ENCODE results near the gene CAMK2G.
"Not testable (repeated sequence)": the region's sequence is repeated elsewhere in the genome, so short reads cannot be mapped to it uniquely, and the experiment has no call there.

The CAMK2G gene

DNA sequence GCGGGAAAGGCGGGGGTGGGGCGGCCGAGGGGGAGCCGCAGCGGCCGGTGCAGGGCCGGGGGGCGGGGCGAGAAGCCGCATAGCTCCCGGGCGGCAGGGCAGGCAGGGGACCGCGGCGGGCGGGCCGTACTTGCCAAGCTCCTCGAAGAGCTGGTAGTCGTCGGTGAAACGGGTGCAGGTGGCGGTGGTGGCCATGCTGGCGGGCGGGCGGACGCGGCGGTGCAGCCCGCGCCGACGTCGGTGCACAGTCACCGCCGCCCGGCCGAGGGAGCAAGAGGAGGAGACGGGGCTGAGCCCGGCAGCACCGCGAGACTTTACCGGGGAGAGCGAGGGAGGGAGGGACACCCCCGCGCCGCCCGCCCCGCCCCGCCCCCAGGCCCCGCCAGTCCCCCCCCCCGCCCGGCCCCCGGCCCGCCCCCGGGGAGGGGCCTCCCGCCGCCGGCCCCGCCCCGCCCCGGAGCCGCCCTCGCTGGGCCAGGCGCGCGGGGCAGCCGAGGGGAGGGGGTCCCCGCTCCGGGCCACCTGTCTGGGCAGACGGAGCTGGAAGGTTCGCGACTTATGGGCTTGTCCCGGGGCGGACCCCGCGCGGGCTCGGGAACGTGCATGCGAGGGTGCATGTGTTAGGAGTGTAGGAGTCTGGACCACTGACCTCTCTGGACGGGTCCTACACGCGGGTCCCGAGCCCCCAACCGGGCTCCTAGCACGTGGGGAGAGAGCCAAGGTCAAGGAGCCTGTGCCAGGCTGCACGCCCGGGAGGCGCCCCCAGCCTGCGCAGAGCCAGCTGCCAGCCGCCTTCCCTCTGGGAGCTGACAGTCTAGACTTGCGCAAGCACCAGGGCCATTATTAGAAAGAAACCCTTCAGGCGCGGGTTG lies at the start of gene CAMK2G:
CAMK2G (minus strand) TSS at position 289 of the 872 bp plus-strand sequence; CDS start at position 195, 94 bp downstream.
- peak; percentile 71 to 72 for DNase-seq (ENCODE audit: low read depth in 2 of 2)

DNA sequence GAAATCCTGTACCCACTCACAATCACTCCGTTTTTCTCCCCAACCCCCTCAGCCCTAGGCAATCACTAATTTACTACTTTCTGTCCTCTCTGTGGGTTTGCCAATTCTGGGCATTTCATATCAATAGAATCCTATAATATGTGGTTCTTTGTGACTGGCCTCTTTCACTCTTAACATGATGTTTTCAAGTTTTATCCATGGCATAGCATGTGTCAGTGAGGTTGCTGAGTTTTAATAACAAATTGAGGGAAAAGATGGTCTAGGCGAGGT lies 48.4 kb upstream of the CAMK2G start:
- no peak for DNase-seq (ENCODE audit: low read depth in 2 of 2)

DNA sequence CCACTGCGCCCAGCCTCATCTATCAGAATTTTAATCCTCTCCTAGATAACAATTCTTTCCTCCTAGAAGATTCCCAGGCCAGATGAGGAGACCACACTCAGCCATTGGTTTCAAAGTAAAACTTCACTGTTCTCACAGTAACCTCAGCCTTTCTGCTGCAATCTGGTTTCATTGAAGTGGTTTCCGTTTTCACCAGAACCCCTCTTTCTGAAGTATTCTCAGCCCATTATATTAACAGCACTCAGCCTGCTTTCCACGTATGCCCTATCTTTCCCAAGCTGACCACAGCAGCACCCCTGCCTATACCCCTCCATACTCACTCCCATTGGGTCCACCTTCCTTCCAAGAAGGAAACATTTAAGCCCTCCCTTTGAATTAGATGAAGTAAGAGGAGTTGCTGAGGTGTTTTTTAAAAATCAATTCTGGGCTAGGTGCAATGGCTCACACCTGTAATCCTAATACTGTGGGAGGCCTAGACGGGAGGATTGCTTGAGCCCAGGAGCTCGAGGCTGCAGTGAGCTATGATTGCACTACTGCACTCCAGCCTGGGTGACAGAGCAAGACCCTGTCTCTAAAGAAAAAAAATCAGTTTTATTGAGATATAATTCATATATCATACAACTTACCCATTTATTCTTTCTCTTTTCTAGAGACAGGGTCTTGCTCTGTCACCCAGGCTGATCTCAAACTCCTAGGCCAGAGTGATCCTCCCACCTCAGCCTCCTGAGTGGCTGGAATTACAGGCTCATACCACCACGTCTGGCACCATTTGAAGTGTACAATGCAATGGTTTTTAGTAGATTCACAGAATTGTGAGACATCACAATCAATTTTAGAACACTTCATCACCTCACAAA lies 47.9 kb upstream of the CAMK2G start:
- peak in 1 of 2 donors; percentile 17 for DNase-seq (ENCODE audit: low read depth in 2 of 2)

DNA sequence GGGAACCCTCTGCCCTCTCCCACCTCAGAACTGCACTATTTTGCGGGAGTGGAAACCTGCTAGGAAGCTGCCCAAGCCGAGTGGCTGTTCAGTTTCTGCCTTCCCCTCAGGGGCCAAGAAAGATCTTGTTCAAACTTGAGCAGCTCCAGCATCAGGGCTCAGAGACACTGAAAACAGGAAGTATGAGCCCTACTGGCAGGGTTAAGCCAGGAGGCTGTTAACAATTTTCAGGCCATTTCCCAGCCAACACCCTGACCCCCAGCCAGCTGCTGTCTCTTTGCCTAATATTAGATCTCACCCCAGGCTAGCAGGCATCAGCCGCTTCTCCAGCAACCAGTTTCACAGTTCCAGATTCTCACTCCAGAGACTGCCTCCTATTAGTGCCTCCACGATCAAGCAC lies 45.7 kb upstream of the CAMK2G start:
- no peak for DNase-seq (ENCODE audit: low read depth in 2 of 2)

DNA sequence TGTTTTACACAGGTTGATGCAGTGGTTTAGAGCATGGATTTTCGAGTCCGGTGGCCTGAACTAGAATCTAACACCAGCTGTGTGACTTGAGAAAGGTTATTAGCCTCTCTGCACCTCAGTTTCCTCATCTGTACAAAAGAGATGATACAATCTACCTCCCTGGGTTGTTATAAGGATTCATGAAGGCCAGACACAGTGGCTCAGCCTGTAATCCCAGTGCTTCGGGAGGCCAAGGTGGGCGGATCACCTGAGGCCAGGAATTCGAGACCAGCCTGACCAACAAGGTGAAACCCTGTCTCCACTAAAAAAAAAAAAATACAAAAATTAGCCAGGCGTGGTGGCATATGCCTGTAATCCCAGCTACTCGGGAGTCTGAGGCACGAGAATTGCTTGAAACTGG lies 45.1 kb upstream of the CAMK2G start:
- not testable (repeated sequence) for DNase-seq (ENCODE audit: low read depth in 2 of 2)

DNA sequence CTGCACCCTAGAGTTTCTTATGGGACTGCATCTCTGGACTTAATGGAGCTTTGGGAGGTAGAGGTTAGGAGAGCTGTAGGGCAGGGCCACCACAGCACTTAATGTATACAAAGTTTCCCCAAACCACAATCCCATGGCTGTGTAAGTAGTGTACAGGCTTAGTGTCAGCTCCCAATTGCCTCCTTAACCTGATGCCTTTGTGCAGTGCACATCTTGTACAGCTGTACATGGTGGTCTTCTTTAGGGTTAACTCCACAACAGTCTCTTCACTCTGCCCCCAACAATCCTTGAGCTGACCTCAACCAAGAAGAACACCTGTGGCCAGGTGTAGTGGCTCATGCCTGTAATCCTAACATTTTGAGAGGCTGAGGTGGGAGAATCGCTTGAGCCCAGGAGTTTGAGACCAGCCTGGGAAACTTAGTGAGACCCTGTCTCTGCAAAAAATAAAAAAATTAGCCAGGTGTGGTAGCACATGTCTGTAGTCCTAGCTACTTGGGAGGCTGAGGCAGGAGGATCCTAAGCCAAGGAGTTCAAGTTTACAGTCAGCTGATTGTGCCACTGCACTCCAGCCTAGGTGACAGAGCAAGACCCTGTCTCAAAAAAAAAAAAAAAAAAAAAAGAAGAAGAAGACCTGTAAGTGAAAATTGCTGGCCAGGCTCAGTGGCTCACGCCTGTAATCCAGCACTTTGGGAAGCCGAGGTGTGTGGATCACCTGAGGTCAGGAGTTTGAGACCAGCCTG lies 43.4 kb upstream of the CAMK2G start:
- no peak for DNase-seq (ENCODE audit: low read depth in 2 of 2)

DNA sequence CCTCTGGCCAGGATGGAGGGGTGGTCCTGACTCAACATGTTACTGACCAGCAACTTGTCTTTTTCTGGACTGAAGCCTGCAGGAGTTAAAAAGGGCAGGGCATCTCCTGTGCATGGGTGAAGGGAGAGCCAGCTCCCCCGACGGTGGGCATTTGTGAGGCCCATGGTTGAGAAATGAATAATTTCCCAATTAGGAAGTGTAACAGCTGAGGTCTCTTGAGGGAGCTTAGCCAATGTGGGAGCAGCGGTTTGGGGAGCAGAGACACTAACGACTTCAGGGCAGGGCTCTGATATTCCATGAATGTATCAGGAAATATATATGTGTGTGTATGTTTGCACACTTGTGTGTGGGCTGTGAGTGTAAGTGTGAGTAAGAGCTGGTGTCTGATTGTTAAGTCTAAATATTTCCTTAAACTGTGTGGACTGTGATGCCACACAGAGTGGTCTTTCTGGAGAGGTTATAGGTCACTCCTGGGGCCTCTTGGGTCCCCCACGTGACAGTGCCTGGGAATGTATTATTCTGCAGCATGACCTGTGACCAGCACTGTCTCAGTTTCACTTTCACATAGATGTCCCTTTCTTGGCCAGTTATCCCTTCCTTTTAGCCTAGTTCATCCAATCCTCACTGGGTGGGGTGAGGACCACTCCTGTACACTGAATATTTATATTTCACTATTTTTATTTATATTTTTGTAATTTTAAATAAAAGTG lies 42.6 kb upstream of the CAMK2G start:
- no peak for DNase-seq (ENCODE audit: low read depth in 2 of 2)

DNA sequence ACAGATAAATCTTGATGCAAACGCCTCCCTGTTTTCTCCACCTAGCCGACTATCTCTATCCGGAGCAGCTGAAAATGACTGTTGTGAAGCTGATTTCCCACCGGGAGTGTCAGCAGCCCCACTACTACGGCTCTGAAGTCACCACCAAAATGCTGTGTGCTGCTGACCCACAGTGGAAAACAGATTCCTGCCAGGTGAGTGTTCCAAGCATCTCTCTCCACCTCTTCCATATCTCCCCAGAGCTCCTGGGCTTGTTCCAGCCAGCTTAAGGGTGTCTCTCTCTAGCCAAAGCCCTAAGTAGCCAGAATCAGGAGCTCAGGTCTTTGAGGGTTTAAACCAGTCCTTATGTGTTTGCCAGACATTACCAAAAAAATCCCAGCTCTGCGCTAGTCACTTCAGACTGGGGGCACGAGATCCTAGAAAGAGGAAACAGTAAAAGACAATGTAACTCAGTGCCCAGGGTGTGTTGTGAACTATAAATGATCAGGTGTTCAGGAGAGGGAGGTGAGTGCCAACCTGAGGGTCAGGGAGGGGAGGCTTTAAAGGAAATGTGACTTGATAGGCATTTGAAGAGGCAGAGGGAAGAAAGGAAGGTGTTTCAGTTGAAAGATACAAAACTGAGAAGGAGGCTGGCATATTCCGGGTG lies 41.0 kb upstream of the CAMK2G start:
- no peak for DNase-seq (ENCODE audit: low read depth in 2 of 2)

DNA sequence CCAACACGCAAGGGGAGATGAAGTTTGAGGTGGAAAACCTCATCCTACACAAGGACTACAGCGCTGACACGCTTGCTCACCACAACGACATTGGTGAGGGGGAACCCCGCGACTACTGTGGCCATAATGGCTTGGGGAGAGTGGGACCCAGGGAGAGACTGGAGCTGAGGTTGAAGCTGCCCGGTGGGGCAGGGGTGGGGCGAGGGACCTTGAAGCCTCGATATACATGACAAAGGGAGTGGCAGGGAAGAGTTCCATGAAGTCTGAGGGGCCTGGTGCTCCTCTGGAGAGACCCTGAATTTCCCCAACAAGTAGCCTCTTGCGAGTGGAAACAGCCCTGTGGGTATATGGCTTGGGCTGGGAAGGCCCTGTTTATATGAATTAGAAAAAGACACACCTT lies 39.7 kb upstream of the CAMK2G start:
- no peak for DNase-seq (ENCODE audit: low read depth in 2 of 2)

DNA sequence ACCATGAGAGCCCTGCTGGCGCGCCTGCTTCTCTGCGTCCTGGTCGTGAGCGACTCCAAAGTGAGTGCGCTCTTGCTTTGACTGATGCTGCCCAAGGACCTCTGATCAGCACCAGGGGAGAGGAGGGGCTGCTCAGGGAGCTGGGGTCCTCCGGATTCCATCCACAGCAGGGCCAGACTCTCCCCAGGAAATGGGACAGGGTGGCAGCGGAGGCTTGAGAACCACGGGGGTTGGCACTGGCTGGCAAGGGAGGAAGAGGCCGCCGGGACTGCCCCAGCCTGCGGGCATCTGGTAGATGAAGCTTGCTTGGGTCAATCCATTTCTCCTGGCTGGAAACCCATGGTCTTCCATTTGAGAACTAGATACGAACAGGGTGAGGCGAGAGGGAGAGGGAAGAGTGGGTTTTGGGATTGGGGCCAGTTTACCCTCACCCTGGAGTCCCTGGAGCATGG lies 37.2 kb upstream of the CAMK2G start:
- DNase-seq (ENCODE audit: low read depth in 2 of 2): peak in 1 of 2 donors; percentile 15

DNA sequence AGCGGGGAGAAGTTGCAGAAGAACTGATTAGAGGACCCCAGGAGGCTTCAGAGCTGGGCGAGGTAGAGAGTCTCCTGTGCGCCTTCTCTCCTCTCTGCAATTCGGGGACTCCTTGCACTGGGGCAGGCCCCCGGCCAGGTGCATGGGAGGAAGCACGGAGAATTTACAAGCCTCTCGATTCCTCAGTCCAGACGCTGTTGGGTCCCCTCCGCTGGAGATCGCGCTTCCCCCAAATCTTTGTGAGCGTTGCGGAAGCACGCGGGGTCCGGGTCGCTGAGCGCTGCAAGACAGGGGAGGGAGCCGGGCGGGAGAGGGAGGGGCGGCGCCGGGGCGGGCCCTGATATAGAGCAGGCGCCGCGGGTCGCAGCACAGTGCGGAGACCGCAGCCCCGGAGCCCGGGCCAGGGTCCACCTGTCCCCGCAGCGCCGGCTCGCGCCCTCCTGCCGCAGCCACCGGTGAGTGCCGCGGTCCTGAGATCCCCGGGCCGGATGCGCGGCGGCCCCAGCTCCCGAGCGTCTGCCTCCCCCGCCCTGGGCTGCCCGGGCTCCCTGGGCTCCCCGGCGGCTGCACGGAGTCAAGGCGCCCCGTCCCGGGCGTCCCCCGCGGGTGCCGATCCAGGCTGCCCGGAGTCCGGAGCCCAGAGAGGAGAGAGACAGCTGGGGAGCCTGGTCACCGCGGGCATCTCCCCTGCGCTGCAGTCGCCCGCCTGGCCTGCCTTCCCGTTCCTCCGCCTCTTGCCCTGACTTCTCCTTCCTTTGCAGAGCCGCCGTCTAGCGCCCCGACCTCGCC lies 36.6 kb upstream of the CAMK2G start, which contains the start of gene PLAU:
PLAU (plus strand) TSS at position 369 of the 789 bp plus-strand sequence. CDS start 424 bp downstream, outside the sequence.
- DNase-seq (ENCODE audit: low read depth in 2 of 2): peak; percentile 16 to 28

DNA sequence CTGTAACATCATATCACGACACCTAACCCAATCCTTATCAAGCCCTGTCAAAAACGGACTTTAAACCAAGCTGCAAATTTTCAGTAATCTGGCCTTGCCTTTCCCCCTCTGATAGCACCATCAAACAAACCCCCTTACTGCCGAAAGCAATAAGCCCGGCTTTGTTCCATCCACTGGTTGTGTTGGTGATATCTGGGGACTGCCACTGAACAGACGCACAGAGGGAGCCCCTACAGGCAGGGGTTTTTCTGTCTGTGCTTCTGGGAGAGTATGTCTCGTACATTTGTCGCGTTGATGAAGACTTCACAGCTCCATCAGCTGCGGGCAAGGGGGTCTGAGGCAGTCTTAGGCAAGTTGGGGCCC lies 36.0 kb upstream of the CAMK2G start:
- DNase-seq (ENCODE audit: low read depth in 2 of 2): no peak

DNA sequence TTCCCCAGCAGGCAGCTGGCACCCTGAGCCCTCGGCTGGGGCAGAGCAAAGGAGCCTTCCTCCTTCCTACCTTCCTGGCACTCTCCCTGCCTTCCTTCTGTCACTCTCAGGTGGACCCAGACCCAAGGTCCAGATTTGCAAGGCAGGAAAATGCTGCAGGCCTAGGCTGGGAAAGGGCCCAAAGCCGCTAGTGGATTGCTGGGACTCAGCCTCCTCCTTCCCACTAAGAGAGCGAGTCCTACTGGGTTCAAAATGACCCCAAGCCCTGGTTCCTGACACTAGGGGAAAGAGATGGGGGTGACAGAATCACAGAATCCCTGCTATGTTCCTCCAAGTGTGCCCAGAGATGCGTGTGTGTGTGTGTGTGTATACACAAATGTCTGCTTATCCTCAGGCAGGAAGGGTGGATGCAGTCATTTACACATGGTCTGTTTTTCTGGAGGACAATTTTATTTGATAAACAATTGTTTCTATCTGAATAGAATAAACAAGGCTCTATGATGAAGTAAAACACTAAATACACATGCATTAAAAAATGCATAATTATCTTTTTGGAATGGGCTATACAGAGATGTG lies 35.3 kb upstream of the CAMK2G start:
- no peak for DNase-seq (ENCODE audit: low read depth in 2 of 2)

DNA sequence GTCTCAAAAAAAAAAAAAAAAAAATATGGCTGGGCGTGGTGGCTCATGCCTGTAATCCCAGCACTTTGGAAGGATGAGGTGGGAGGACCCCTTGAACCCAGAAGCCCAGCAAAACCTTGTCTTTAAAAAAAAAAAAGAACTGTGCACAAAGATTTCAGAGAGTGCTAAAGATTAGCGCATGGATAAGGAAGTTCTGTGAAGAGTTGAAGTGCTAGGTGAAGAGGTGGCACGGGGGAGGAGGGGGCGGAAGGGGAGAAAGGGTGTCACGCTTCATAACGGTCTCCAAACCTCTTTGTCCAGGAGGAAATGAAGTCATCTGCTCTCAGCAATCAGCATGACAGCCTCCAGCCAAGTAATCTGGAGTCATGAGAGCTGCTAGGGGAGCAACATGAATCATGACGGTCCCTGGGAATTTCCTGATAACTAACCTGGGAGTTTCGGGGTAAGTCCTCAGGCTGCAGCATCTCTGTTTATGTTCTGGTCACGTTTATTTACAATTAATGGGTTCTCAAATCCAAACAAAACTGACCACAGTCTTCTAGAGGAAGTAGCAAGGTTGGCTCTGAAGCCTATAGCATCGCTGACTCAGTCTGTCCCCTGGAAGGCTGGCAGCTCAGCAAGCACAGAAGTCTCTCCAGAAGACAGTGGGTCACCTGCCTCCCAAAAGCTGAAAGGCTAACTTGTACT lies 34.6 kb upstream of the CAMK2G start:
- DNase-seq (ENCODE audit: low read depth in 2 of 2): peak; percentile 52 to 68

DNA sequence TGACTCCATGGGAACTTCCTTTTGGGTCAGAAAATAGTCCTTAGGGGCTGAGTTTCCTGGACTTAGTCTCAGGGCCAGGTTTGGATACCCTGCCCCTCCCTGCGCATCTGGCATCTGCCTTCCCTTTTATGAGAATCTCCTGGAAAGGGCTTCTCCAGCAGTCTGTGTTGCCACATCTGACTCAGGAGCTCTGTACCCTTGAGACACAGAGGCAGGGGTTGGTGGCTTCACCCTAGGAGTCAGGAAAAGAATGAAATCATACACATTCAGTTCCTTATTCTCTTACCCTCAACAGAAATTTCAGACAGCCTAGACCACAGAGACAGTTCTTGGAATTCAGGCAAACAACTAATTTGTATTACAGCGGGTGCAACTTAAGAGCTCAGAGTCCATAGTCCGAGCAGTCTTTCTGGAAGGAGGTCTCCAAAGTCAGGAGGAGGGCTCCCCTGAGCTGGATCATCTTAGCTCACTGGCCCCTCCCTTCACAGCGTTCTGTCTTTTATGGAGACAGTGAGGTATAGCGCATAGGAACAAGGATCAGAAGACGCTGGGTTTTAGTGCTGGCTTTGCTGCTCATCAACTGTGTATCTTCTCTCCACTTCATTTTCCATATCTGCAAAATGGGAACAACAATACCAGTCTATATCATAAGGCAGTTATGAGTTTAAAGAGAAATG lies 33.6 kb upstream of the CAMK2G start:
- no peak for DNase-seq (ENCODE audit: low read depth in 2 of 2)

DNA sequence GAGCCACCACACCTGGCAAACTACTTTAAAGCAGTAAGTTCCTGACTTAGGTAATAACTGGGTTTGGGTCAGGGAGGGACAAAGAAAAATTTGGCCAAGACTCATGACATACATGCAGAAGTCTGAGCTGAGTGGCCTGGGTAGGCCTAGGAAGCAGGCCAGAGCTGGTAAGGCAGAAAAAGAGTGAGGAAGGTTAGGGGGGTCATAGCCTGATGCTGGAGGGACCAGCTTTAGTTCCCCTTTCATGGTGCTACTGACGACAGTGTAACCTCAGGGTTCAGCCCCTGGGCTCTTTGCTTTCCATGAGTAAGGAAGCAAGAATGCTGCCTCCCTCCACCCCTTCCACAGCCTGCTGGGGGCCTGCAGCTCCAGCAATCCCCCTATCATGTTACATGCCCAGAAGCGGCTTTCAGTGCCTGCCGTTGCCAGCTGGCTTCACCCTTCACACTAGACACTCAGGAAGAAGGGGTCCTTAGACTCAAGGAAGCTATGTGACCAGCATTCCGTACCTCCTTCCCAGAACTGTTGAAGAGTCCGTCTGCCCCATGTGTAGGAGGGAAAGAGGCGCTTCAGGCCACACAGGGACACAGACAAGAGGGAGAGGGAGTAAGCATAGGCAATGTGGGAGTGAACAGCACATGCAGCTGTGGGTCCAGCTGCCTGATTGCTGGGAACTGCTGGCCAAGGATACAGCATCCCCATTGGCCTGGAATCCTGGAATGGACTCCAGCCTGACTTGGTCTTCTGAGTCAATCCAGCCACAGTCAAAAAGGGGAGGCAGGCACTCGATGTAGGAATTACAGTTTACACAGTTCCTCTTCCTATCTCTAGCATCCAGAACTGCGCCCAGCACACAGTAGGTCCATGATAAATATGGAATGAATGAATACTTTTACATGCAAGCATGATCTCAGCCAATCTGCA lies 32.4 kb upstream of the CAMK2G start:
- DNase-seq (ENCODE audit: low read depth in 2 of 2): no peak

DNA sequence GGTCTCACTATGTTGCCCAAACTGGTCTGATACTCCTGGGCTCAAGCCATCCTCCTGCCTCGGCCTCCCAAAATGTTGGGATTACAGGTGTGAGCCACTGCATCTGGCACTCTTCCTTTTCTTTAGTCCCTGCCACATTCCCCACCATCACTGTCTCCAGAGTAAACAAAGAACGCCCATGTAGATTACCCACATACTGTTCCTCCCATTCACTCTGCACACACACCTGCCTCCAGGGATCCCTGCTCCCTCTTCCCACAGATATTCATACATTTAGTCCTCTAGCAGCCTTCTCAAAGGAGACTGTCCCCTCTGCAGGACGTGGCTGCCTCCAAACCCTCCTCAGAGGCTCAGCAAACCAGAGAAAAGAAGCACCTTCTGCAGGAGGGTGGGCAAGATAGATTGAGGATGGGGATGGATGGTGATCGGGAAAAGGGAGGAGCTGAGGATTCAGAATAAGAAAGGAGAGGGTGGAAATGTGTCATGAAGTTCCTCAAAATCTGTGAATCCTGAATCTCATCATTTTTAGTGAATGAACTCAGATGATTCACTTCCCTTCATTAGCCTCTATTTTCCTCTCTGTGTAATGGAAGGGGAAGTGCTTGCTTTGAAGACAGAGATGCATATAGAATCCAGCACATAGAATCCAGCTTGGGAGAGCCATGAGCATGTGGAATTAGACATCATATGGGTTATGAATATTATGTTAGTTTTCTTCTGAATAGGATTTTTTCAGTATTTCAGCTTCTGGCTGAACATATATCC lies 31.1 kb upstream of the CAMK2G start:
- no peak for DNase-seq (ENCODE audit: low read depth in 2 of 2)
